ENCODE data around the gene POC1B.

Gene POC1B

GRCh38 chr12:89539426-89540223 lies 13.8 kb upstream of the POC1B start:
- DNase-seq (ENCODE audit: low read depth in 2 of 2): no peak

GRCh38 chr12:89538897-89539296 lies 13.1 kb upstream of the POC1B start:
- DNase-seq (ENCODE audit: low read depth in 2 of 2): no peak

- DNase-seq (ENCODE audit: low read depth in 2 of 2): no peak
Observed at GRCh38 chr12:89537389-89537788, 11.5 kb upstream of the POC1B start.

GRCh38 chr12:89529738-89530137 lies 3.9 kb upstream of the POC1B start:
- no peak for DNase-seq (ENCODE audit: low read depth in 2 of 2)

GRCh38 chr12:89528434-89528833 lies 2.6 kb upstream of the POC1B start:
- DNase-seq (ENCODE audit: low read depth in 2 of 2): no peak

GRCh38 chr12:89525305-89525823 lies 483 bp downstream of the POC1B start:
- DNase-seq (ENCODE audit: low read depth in 2 of 2): peak in 1 of 2 donors; percentile 18

- DNase-seq (ENCODE audit: low read depth in 2 of 2): peak; percentile 36 to 38
Observed at GRCh38 chr12:89524541-89525304, 1.1 kb downstream of the POC1B start, which contains the start of gene GALNT4. GALNT4 (minus strand) TSS chr12:89524796; CDS start chr12:89524549, 247 bp downstream.

GRCh38 chr12:89523843-89524540 lies 1.9 kb downstream of the POC1B start:
- DNase-seq (ENCODE audit: low read depth in 2 of 2): no peak

- DNase-seq (ENCODE audit: low read depth in 2 of 2): no peak
Observed at GRCh38 chr12:89523393-89523792, 2.5 kb downstream of the POC1B start.

- no peak for DNase-seq (ENCODE audit: low read depth in 2 of 2)
Observed at GRCh38 chr12:89521364-89522223, 4.3 kb downstream of the POC1B start.

- no peak for DNase-seq (ENCODE audit: low read depth in 2 of 2)
Observed at GRCh38 chr12:89517720-89518119, 8.1 kb downstream of the POC1B start.

GRCh38 chr12:89516633-89517032 lies 9.2 kb downstream of the POC1B start:
- DNase-seq (ENCODE audit: low read depth in 2 of 2): no peak

GRCh38 chr12:89514751-89515150 lies 11.1 kb downstream of the POC1B start:
- no peak for DNase-seq (ENCODE audit: low read depth in 2 of 2)

GRCh38 chr12:89513544-89513943 lies 12.3 kb downstream of the POC1B start:
- DNase-seq (ENCODE audit: low read depth in 2 of 2): no peak

- DNase-seq (ENCODE audit: low read depth in 2 of 2): no peak
Observed at GRCh38 chr12:89507015-89507824, 18.6 kb downstream of the POC1B start.

GRCh38 chr12:89506050-89506449 lies 19.8 kb downstream of the POC1B start:
- DNase-seq (ENCODE audit: low read depth in 2 of 2): no peak

- no peak for DNase-seq (ENCODE audit: low read depth in 2 of 2)
Observed at GRCh38 chr12:89504560-89505346, 21.1 kb downstream of the POC1B start.

GRCh38 chr12:89501793-89502192 lies 24.1 kb downstream of the POC1B start:
- DNase-seq (ENCODE audit: low read depth in 2 of 2): no peak

- DNase-seq (ENCODE audit: low read depth in 2 of 2): no peak
Observed at GRCh38 chr12:89499857-89500256, 26.0 kb downstream of the POC1B start.
